HG03108 (cell line): ENCODE data around the gene GPR42.
A peak's percentile ranks its signal among the peaks of the same experiment; 100 is the strongest.
"Not testable (repeated sequence)": the region's sequence is repeated elsewhere in the genome, so short reads cannot be mapped to it uniquely, and the experiment has no call there.

Experiments used
- ATAC-seq: cut with Tn5 transposase; IDR thresholded peaks from one replicate; pipeline ENCODE4 v1.9.1; 2021; ENCODE audit warnings: moderate library complexity; ENCODE audit not compliant: unreplicated experiment

GPR42 gene

DNA sequence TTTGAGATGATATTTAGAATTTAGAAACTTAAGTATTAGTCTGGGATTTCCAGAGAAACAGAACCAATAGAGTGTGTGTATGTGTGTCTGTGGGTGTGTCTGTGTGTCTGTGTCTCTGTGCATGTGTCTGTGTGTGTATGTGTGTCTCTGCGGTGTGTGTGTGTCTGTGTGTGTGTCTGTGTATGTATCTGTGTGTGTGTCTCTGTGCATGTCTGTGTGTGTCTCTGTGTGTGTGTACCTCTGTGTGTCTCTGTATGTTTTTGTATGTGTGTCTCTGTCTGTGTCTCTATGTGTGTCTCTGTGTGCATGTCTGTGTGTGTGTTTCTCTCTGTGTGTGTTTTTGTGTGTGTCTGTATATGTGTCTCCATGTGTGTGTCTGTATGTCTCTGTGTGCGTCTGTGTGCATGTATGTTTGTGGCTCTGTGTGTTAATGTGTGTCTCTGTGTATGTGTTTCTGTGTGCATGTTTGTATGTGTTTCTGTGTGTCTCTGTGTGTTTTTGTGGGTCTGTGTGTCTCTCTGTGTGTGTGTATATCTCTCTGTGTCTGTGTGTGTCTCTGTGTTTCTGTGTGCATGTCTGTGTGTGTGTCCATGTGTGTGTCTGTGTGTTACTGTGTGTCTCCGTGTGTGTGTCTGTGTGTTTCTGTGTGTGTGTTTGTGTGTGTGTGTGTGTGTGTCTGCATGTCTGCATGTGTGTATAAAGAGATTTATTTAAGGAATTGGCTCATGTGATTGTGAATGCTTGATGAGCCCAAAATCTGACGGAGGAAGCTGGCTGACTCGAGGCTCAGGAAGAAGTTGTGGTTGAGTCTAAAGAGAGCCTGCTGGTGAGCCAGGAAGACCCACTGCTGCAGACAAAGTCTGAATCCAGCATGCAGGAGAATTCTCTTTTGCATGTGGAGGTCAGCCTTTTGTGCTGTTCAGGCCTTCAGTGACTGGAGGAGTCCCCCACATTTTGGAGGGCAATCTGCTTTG lies 22.2 kb downstream of the GPR42 start:
- no peak for ATAC-seq

DNA sequence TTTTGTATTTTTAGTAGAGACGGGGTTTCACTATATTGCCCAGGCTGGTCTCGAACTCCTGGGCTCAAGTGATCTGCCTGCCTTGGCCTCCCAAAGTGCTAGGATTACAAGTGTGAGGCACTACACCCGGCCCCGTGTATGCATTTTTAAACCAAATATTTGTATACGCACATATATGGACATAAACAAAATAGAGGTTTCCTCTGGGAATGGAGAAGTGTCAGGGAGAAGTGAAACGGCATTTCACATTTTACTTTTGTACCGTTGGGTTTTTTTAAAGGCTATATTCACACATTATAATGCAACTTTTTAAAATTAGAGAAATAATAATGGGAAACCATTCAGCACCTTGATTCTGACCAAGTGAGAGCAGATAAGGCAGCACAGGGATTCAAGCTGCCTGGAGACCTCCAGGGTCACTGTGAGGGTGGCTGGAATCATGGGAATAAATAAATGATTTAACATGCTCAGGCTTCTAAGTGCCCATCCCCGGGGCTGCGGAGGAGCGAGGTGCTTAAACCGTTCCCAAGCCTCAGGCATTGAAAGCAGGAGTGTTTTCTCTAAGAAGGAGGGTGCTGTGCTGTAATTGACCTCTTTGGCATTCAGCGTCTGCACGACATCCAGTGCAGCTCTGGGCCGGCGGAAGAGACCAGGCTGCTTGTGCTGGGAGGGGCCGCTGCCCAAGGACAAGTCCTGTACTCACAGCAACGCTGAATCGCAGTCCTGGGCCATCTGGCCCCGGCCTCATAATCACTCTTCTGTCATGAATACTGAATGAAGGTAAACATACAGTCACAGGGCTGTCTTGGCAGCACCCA lies 24.7 kb downstream of the GPR42 start:
- no peak for ATAC-seq

DNA sequence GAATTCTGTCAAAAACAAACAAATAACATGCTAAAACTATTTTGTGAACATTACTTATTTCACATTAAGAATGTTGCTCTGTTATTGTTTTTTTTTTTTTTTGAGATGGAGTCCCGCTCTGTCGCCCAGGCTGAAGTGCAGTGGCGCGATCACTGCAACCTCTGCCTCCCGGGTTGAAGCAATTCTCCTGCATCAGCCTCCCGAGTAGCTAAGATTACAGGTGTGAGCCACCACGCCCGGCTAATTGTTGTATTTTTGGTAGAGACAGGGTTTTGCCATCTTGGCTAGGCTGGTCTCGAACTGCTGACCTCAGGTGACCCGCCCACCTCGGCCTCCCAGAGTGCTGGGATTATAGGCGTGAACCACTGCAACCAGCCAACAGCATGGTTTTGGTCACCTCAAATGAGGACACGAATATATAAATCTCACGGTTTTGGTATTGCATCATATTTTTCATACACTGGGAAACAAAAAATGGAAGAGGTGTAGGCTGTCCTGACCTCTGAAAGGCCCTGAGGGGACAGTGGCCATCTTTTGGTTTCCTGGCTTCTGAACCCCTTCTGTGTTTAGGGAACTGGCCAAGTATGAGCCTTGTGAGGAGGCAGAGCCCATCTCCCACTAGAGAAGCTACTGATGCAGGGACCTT lies 25.5 kb downstream of the GPR42 start:
- ATAC-seq = no peak

DNA sequence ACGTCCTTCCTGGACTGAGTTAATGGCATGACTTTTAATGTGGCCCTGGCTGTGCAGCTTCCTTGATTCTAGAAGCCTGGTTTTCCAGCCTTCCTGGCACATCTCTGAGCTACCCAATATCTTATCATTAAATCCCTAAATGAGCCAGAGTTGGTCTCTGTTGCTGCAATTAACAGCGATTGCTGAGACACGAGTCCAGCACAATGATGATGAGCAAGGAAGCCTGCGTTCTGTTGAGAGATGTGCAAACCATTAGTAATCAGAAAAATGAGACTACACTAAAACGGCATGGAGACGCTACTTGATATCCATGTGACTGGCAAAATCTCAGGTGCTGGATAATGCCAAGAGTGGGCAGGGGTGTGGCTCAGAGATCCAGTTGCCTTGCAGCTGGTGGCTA lies 26.2 kb downstream of the GPR42 start:
- no peak for ATAC-seq

DNA sequence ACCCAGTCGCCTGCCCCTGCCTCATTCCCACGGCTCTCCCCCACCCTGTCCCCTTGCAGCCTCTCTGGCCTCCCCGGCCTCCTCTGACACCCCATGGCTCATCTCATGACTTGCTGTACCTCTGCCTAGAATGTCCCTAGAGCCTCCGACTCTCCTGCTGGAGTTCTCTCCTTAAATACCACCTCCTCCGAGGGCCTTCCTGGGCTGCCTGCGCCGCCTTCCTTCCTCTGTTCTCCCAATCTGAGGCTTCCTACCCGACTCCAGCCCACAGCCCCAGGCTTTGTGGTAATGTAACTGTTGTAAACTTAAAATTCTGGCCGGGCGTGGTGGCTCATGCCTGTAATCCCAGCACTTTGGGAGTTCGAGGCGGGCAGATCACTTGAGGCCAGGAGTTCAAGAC lies 27.7 kb downstream of the GPR42 start:
- ATAC-seq = no peak

DNA sequence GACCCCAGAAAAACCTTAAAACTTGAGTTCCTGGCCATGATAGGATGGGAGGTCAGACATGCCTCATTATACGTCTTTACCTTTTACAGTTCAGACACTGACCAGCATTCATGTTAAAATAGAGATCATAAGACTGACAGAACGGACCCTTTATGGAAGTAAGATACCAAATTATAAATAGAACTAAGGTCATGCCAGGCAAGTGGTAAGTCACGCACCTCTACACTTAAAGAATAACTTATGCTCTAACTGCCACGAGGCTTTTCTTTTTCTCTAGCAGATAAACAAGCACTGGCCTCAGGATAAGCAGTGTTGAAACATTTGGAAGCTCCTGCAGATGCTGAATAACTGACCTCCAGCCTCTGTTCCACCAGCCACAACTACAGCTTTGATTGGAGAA lies 28.4 kb downstream of the GPR42 start:
- ATAC-seq = no peak

DNA sequence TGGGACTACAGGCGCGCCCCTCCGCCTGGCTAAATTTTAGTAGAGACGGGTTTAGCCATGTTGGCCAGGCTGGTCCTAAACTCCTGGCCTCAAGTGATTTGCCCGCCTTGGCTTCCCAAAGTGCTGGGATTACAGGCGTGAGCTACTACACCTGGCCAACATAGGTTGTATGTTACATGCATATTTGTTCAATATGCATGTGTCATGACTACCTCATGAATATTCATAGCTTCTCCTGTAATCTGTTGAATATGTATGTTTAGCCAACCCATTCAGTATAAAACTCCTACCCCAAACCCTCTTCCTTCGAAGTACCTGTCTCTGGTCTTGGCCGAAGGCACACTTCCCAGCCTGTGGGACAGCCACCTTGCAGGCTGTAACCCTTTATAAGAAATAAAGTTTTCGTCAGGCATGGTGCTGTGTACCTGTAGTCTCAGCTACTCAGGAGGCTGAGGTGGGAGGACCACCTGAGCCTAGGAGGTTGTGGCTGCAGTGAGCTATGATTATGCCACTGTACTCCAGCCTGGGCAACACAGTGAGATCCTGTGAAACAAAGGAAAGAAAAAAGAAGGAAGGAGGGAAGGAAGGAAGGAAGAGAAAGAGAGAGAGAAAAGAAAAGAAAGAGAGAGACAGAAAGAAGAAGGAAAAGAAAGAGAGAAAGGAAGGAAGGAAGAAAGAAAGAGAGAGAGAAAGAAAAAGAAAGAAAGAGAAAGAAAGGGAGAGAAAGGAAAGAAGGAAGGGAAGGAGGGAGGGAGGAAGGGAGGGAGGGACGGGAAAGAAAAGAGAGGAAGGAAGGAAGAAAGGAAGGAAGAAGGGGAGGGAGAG lies 29.3 kb downstream of the GPR42 start:
- ATAC-seq = no peak

DNA sequence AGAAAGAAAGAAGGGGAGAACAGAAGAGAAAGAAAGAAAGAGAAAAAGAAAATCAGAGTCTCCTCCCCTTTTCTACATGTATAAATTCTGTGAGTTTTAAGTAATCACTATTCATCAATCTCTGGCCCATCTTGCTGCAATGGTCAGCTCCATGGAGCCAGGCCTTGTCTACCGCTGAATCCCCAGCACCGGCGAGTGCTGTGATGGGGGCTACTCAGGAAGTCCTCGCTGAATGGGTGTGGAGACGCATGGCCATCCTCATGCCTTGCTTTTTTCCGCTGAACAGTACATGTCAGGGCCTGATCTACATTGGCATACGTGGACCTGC lies 29.9 kb downstream of the GPR42 start:
- ATAC-seq = no peak

DNA sequence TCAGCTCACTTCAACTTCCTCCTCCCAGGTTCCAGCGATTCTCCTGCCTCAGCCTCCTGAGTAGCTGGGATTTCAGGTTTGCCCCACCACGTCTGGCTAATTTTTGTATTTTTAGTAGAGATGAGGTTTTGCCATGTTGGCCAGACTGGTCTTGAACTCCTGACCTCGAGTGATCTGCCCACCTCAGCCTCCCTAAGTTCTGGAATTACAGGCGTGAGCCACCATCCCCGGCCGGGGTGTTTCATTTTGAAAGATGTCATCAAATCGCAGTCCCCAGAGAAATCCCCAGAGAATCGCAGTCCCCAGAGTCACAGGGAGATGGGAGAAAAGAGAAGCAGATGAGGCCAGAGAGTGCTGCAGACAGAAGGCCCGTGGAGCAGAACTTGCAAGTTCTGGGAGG lies 30.5 kb downstream of the GPR42 start:
- not testable (repeated sequence) for ATAC-seq

DNA sequence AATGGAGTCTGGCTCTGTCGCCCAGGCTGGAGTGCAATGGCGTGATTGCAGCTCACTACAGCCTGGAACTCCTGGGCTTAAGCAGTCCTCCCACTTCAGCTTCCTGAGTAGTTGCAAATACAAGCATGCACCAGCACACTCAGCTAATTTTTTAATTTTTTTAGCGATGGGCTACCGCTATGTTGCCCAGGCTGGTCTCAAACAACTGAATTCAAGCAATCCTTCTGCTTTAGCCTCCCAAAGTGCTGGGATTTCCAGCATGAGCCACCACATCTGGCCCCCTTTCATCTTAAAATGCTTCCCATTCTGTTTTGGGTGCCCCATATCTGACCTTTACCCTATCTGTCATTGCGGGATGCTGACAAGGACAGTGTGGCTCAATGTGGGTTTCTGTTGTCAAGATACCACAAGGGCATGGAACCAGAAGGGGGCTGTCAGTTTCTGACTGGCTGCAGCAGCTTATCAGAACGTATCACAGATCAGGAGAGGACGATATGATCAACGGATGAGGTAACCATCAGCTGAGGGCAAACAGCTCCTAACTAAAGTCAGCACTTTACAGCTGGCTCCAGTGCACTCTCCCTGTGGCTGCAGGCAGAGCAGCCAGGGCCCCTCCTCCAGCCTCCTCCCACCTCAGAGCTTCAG lies 32.4 kb downstream of the GPR42 start:
- ATAC-seq = no peak

DNA sequence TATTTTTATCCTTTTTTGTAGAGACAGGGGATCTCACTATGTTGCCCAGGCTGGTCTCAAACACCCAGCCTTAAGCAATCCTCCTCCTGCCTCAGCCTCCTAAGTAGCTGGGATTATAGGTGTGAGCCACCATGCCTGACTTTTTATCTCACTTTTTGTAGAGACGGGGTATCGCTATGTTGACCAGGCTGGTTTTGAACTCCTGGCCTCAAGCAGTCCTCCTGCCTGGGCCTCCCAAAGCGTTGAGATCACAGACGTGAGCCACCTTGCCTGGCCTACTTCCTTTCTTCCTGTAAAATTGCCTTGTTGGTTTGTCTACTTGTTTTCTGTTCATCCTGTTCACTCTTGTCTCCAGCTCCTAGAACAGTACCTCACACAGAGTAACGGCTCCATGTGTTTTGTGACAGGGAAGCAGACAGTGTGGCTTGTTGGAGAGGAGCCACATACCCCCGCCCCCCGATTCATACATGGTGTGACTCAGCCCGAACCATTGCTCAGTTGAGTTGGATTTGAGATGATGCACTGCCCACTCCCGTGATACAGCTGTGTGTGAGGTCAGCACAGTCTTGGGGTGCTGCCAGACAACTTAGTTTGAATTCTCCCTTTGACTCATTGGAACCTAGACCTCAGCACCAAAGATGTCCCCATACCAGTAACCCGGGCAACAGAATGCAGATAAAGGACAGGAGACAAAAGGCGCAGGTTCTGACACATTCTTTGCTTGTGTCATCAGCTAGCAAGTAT lies 34.2 kb downstream of the GPR42 start:
- ATAC-seq = peak; percentile 65

DNA sequence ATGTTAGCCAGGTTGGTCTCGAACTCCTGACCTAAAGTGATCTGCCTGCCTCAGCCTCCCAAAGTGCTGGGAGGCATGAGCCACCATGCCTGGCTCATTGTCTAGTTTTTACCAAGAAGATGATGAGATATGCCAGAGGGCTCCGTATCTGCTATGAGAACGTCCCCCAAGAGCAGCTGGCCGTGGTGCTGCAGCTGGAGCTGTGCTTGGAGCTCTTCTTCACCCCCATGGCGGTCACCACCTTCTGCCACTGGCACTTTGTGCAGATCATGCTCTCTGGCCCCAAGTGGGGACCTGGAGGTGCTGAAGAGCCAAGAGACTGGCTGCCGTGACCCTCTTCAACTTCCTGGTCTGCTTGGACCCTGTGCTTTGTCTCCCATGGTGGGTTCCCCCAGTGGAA lies 36.8 kb downstream of the GPR42 start:
- ATAC-seq = no peak

DNA sequence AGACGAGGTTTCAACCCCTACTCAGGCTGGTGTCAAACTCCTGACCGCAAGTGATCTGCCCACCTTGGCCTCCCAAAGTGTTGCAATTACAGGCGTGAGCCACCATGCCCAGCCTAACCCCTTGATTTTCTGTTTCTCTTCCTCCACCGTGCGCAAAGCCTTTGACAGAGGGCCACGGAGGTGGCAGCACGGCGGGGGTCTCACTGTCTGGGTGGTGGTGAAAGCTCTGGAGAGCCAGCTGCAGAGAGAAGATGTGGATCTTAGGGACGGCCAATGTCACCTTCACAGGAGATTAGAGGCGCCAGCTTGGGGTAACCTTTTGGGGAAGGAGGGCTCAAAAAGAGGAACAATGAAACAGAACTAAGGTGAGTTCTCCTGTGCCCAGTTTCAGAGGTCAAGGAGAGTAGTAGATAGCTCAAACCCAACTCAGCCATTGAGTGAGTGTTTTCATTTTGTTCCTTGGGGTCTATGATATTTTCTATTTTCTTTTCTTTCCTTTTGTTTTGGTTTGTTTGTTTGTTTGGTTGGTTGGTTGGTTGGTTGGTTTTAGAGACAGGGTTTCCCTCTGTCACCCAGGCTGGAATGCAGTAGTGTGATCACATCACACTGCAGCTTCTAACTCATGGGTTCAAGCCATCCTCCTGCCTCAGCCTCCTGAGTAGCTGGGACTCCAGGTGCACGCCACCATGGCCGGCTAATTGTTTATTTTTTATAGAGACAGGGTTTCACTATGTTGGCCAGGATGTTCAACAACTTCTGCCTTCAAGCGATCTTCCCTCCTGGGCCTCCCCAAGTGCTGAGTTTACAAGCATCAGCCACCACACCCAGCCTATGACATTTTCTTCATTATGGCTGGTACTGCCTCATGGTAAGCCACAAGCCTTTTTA lies 37.7 kb downstream of the GPR42 start:
- peak; percentile 77 for ATAC-seq

DNA sequence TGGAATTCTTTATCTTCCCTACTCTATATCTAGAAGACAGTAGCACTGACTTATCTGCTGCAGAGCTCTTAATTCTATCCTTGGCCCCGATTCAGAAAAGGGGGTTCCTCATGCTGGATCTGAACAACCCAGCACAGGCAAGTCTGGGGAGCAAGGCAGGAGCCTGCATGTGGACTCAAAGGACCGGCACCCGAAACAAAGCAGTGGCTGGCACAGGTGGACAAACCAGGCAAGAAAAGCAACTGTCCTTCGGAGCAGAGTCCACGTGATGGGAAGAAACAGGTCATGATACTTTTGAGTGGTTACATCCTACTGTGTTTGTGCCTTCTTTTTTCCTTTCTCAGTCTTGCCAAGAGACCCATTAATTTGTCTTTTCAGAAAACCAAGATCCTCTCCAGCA lies 38.3 kb downstream of the GPR42 start:
- ATAC-seq = no peak

DNA sequence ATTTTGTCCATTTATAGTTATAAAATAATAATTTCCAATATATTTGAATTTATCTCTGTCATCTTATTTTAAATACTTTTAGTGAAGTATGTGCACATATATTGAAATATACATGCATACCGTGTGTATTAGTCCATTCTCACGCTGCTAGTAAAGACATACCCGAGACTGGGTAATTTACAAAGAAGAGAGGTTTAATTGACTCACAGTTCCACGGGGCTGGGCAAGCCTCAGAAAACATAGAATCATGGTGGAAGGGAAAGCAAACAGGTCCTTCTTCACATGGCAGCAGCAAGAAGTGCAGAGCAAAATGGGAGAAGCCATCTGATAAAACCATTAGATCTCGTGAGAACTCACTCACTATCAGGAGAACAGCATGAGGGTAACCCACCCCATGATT lies 39.6 kb downstream of the GPR42 start:
- ATAC-seq = no peak

DNA sequence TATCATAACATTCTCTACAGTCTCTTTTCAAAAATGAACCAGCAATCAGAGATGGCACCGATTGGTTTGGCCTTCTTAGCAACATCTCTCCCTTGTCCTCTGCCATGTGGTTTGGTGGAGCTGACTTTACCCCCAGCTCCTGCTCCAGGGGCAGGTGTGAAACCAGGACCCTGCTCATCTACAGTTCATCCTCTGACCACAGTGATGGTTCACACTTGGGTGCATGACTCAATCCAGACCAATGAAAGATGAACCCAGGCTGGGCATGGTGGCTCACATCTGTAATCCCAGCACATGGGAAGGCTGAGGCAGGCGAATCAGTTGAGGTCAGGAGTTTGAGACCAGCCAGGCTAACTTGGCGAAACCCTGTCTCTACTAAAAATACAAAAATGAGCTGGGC lies 43.6 kb downstream of the GPR42 start:
- ATAC-seq = no peak

DNA sequence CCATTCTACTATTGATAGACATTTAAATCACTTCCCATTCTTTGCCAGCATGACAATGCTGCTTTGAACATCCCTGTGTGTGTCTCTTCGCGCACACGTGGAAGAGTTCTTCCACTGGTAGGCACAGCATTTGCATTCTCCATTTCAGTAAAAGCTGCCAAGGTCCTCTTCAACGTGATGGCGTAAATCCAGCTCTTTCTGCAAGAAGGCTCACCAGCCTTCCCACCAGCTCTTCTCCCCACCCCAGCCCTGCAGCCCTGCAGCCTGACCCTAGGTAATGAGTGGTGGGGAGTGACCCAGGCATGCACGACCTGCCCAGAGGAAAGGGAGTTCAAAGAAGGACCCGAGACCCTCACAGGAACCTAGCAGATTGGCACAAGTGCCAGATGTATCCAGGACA lies 45.5 kb downstream of the GPR42 start:
- no peak for ATAC-seq

DNA sequence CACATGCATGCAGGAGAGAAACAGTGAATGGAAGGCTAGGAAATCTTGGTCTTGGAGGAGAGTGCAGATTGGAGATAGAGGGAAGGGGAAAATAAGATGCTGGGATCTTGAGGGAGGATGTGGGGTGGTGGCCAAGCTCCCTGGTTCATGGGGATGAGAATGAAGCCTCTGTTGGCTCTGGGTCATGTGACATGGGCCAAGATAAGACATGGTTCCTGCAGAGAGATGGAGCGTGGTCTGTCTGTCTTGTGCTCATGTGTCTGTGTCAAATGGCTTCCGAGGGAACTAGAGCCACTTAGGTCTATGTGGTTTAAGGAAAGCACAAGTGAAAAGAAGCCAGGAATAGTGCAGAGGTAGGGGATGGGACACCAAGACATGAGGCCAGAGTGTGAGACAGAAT lies 46.4 kb downstream of the GPR42 start:
- no peak for ATAC-seq
